Activated naive CD4-positive, alpha-beta T cell treated with anti-CD3 and anti-CD28 coated beads, Interleukin-2, amount 50 U/mL, for 16 hours (primary cell): ENCODE results near the gene EFCAB10.
A peak's percentile ranks its signal among the peaks of the same experiment; 100 is the strongest.
"Not testable (repeated sequence)": the region's sequence is repeated elsewhere in the genome, so short reads cannot be mapped to it uniquely, and the experiment has no call there.

Experiments
- DNase-seq: peaks from one replicate; pipeline ENCODE4 v3.0.0-alpha.2; 2020

Gene EFCAB10, protein sequence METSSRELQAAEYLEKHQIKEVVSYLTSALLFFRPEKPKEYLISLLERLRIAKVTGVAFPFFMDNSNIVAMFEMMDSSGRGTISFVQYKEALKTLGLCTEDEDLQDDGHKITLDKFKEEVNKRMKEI

GRCh38 chr7:105581066-105581811 lies at the start of gene EFCAB10:
EFCAB10 (minus strand) TSS chr7:105581493; CDS start chr7:105581463, 30 bp downstream.
- DNase-seq: peak; percentile 42

GRCh38 chr7:105625986-105626385 lies 44.7 kb upstream of the EFCAB10 start:
- DNase-seq: no peak

DNA sequence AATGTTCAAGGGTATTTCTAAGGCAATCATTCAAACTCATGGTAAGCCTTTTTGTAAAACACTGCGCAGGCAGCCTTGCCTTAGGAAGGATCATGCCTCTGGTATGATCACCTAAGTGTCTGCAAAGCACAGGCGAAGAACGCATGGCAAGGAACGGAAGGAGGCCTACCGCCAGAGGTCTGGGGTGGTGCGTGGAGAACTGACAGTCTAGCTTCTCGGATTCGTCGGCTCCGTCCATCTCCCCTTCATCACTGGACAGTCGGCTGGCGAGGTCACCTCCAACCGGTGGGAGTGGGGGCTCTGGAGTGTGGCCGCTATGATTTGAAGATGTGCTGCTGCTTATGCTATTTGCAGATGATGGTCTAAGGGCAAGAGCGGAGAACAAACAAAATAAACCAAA lies 42.6 kb upstream of the EFCAB10 start:
- no peak for DNase-seq

DNA sequence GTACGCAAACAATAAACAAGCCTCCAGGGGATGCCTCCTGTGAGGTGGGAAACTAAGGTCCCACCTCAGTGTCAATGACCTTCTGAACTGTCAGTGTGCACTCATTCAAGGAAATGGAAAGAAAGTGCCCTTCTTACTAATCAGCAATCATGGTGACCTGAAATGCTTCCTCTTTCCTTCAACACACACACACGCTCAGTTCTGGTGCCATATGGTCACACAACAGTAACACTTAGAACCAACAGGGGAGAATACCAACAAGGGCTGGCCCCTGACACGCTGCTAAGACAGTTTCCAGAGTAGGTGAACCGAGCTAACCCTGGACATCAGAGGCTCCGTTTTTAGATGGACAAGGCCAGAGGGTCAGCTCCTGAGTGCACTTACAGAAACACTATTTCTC lies 42.1 kb upstream of the EFCAB10 start:
- DNase-seq: no peak

DNA sequence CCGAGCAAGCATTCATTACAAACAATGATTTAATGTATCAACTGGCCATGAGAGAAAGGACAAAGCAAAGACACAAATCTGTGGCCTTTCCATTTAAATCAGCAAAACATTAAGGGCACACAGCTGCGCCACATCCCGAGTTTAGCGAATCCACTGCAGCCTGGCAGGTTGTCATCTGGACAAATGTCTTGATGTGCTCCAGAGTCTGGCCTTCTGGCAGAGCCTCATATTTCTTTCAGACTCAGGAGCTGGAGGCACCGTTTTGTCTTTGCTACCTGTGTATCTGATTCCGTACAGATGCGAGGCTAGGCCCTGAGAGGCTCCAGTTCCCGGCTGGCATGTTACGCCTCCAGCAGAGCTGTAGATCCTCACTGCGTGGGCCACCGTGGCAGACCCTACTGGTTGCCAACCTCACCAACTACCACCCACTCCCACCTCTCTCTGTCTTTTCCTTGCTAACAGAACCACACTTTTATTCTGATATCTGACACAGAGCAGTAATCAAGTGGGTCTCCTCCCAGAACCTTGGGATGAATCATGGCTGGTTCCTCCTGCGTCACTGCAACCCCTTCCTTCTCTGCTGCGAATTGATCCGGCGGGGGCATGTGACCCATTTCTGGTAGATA lies 40.9 kb upstream of the EFCAB10 start:
- no peak for DNase-seq

GRCh38 chr7:105621617-105622016 lies 40.3 kb upstream of the EFCAB10 start:
- DNase-seq: no peak

- DNase-seq: no peak
Observed at GRCh38 chr7:105621176-105621575, 39.9 kb upstream of the EFCAB10 start.

- no peak for DNase-seq
Observed at GRCh38 chr7:105619590-105619989, 38.3 kb upstream of the EFCAB10 start.

DNA sequence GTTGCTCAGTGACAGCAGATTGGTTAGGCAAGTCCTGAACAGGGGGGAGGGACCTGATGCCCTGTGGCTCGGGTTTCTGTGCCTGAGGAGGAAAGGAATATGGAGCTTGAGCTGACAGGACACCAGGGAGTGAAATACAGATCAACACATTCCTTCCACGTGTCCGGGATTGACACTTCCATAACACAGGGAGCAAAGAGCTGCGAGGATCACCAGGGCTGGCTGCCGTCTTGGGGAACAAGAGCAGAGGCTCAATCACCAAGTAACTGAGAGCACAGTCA lies 36.7 kb upstream of the EFCAB10 start:
- DNase-seq: no peak

DNA sequence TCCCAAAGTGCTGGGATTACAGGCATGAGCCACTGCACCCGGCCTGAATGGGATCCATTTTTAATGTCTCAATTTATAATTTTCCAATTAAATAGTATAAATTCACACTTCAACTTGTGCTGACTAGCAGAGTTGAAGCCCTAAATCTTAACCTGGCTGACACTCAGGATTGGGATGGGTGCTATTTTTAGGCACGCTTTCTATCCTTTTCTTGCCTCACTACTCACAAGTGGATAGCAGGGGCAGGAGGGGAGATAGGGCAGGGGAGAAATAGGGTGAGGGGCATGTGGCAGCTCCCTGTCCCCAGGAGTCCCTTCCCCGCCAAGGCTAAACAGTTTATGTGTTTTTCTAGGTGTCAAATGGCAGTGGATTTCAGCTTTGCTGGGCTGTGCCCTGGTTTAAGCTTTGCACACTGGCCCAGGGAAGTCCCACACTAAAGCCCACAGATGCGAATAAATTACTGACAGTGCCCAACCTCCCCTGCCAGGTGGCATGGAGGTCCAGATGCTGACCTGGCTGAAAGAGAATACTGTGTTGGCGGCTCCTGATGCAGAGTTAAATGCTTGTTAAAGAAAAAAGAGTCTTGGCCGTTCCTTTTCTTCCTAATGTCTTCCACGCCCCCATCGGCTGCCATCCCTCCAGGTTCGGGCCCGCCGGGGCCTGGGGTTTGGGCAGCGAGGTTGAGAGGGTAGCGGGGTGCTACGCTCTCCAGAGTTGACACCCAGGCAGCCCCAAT lies 36.2 kb upstream of the EFCAB10 start:
- DNase-seq: no peak

- no peak for DNase-seq
Observed at GRCh38 chr7:105614341-105614840, 33.1 kb upstream of the EFCAB10 start.

- DNase-seq: no peak
Observed at GRCh38 chr7:105613611-105614330, 32.5 kb upstream of the EFCAB10 start.

DNA sequence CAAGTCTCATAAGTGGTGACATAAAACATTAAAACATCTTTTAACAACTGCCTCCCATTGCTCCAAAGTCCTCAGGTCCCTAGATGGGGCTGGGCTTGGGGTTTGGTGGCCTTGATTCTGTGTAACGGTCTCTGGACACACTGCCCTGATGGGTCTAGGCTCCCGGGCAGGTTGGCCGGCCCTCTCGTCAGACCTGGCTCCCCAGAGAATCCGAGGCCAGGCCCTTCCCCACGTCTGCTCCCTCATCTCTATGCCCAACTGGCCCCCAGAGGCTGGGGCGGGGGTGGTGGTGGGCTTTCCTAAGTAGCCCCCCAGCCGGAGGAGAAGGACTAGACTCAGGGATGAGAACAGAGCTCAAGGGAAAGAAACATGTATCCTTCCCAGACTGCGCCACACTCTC lies 31.5 kb upstream of the EFCAB10 start:
- no peak for DNase-seq

GRCh38 chr7:105611856-105612775 lies 30.8 kb upstream of the EFCAB10 start:
- no peak for DNase-seq

GRCh38 chr7:105610165-105610930 lies 29.1 kb upstream of the EFCAB10 start:
- no peak for DNase-seq

DNA sequence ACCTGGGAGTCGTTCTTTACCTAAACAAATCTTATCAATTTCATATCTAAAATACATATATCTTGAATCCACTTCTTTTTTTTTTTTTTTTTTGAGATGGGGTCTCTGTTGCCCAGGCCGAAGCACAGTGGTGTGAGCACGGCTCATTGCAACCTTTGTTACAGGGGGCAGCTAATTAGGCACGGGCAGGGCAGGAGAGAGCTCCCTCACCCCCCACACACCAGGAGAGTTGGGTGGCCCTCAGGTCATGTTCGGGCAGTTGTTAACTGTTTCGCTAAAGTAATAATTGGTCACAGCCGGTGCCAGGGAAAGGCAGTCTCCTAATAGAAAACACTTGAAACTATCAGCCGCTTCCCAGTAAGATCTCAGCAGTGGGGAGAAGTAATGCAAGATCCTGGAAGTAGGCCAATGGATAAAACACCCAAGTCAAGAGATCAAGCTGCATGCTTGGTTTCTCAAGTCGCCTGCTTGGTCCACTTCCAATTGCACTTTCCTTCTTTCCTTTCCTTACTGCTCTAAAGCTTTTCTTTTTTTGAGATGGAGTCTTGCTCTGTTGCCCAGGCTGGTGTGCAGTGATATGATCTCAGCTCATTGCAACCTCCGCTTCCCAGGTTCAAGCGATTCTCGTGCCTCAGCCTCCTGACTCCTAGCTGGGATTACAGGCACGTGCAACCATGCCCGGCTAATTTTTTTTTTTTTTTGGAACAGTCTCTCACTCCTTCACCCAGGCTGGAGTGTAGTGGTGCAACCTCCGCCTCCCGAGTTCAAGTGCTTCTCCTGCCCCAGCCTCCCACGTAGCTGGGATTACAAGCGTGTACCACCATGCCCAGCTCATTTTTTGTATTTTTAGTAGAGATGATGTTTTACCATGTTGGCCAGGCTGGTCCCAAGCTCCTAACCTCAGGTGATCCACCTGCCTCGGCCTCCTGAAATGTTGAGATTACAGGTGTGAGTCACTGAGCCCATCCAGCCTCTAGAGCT lies 21.3 kb upstream of the EFCAB10 start:
- DNase-seq: no peak

- no peak for DNase-seq
Observed at GRCh38 chr7:105600720-105601550, 19.6 kb upstream of the EFCAB10 start.

DNA sequence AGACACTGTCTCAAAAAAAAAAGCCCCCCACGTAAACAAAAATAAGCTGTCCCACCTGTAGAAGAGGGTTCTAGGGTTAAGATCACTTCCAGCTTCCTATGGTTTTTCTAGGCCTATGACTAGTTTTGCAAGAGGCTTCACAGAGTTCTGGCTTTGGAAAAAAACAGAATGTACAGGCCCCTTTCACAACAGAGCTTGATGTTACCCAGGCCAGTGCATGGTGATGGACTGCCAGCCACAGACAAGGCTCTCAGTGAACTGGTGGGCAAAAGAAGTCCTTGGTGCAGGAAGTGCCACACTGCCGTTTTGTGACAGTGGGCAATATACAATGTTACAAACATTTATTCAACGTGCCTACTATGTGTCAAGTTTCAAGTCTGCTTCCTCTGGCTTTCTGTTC lies 18.3 kb upstream of the EFCAB10 start:
- no peak for DNase-seq

- not testable (repeated sequence) for DNase-seq
Observed at GRCh38 chr7:105599080-105599479, 17.8 kb upstream of the EFCAB10 start.
